Tibial nerve (tissue), 3 donors: ENCODE results near the gene GJB5.

ENCODE experiments used
- POLR2A ChIP-seq, 2 donors: fragments of 450-650 bp; IDR thresholded peaks; one replicate each; pipeline ENCODE4 v1.6.1; 2017; ENCODE audit warnings: antibody characterized with exemption in 2 of 2, mild to moderate bottlenecking in 2 of 2, moderate library complexity in 2 of 2
- TF ChIP-seq, protein P1 (sequence below), 5 experiments: fragments of 200-600 bp in 3 of 5; fragments of 450-650 bp in 2 of 5; sonication (generic) in 3 of 5; IDR thresholded peaks; one replicate each; pipeline ENCODE4 v1.5.1; 2016 to 2019; ENCODE audit warnings: antibody characterized with exemption in 5 of 5, mild to moderate bottlenecking in 3 of 5, moderate library complexity in 2 of 5

DNA sequence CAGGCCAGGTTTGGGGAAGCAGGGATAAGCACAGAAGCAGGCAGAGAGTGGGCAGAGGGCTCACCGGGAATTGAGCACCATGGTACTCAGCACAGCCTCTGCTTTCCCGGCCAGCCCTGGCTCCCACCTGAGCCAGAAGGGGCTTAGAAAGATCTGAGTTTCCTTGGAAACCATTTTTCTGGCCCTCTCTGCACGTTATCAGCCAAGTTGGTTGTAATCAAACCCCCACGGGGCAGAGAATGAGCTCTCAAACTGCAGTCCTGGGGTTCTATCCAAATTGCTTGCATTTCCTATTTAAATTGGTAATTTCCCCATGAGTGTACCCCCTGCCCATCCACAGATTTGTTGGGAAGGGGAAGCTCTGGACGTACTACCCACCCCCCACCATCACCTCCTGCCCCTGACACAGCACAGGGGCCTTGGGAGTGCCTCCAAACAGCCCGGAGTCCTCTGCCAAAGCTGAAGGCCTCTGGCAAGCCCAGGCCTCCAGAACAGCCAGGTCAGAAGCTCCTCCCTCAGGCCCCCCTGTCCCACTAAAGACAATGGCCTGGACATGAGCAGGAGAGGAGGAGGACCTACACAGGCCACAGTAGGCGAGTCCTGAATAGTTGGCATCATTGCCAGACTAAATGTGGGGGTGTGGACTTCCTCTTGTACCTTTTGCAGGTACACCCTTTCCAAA, 42.7 kb upstream of the GJB5 start:
- TF ChIP-seq, protein P1, sequence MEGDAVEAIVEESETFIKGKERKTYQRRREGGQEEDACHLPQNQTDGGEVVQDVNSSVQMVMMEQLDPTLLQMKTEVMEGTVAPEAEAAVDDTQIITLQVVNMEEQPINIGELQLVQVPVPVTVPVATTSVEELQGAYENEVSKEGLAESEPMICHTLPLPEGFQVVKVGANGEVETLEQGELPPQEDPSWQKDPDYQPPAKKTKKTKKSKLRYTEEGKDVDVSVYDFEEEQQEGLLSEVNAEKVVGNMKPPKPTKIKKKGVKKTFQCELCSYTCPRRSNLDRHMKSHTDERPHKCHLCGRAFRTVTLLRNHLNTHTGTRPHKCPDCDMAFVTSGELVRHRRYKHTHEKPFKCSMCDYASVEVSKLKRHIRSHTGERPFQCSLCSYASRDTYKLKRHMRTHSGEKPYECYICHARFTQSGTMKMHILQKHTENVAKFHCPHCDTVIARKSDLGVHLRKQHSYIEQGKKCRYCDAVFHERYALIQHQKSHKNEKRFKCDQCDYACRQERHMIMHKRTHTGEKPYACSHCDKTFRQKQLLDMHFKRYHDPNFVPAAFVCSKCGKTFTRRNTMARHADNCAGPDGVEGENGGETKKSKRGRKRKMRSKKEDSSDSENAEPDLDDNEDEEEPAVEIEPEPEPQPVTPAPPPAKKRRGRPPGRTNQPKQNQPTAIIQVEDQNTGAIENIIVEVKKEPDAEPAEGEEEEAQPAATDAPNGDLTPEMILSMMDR (IDR thresholded peaks at IDR 0.05), result no peak
- TF ChIP-seq POLR2A (IDR thresholded peaks at IDR 0.05), result no peak
